Colonic mucosa (tissue), 4 donors: ENCODE data around the gene TMEM266. TPM values are rescaled to one million over a fixed set of nuclear protein-coding genes. Genes with fewer than 3 reads are reported as not detected.
"Not testable (repeated sequence)": the region's sequence is repeated elsewhere in the genome, so short reads cannot be mapped to it uniquely, and the experiment has no call there.

Source experiments
- DNase-seq: peaks from one replicate; pipeline ENCODE4 v3.0.0-alpha.2; 2020
- H3K27ac ChIP-seq: fragments of 200-600 bp; one replicate; pipeline ENCODE4 v1.8.0; 2021
- H3K27me3 ChIP-seq: fragments of 200-600 bp; one replicate; pipeline ENCODE4 v1.8.0; 2021
- H3K36me3 ChIP-seq: fragments of 200-600 bp; one replicate; pipeline ENCODE4 v1.8.0; 2021
- H3K4me1 ChIP-seq: fragments of 200-600 bp; one replicate; pipeline ENCODE4 v1.8.0; 2021; ENCODE audit warnings: mild to moderate bottlenecking
- H3K4me3 ChIP-seq: fragments of 200-600 bp; one replicate; pipeline ENCODE4 v1.8.0; 2021
- H3K9ac ChIP-seq, 2 donors: one replicate each; pipeline ENCODE4 v1.7.0; 2013; ENCODE audit warnings: control low read depth in 2 of 2, low read depth in 2 of 2, low read length in 2 of 2
- H3K9me3 ChIP-seq: fragments of 200-600 bp; one replicate; pipeline ENCODE4 v1.8.0; 2021
- CTCF ChIP-seq: fragments of 200-600 bp; IDR thresholded peaks from one replicate; pipeline ENCODE4 v1.8.0; 2022; ENCODE audit warnings: antibody characterized with exemption, mild to moderate bottlenecking
- intact Hi-C: fragments of 100-400 bp; cut with DNase I; formaldehyde crosslinking; loops from one replicate; pipeline ENCODE4 v1.14.1; 2022
- total RNA-seq, 2 donors: library from RNA; stranded (reverse); fragmentation: NEBNext Ultra II Directional in 1 of 2; extraction: Animal tissue kit (Norgen Biotek cat#: 25700) in 1 of 2; gene quantifications; one replicate each; pipeline ENCODE4 v1.2.1, GENCODE V29; 2021
- donor health status: healthy.
- donor health status: DM: no; HTN: no; CAD: no.
- donor health status: DM: no; HTN: no; CAD: no.

The TMEM266 gene
- not detected for total RNA-seq

- Histone ChIP-seq H3K4me1 (no peaks in the 10 kb centered on the region), H3K9ac (peak within 1 kb of the TSS in 1 of 2 donors; percentile 23), H3K27me3 (peaks cover 23% of the 10 kb centered on the region), H3K4me3 (peak within 1 kb of the TSS; percentile 45), H3K36me3 (no peaks in the 10 kb centered on the region), H3K27ac (no peak within 1 kb of the TSS), H3K9me3 (no peaks in the 10 kb centered on the region)
- intact Hi-C loops = no loop called here
- DNase-seq = peak; percentile 19
- no peak for TF ChIP-seq CTCF
Measured at GRCh38 chr15:76059320-76060117, at the start of gene TMEM266. Gene TMEM266 (plus strand): TSS chr15:76059985. CDS start chr15:76134264, 74,279 bp downstream.

GRCh38 chr15:76010613-76011012, 49.2 kb upstream of the TMEM266 start:
- intact Hi-C loops = no loop called here
- no peak for TF ChIP-seq CTCF
- no peak overlapping the region for H3K9ac ChIP-seq
- no peaks in the 10 kb centered on the region for H3K4me1 ChIP-seq
- H3K9me3 ChIP-seq = no peaks in the 10 kb centered on the region
- no peak overlapping the region for H3K27ac ChIP-seq
- H3K27me3 ChIP-seq = no peaks in the 10 kb centered on the region
- H3K36me3 ChIP-seq = no peaks in the 10 kb centered on the region
- DNase-seq = no peak
- no peak overlapping the region for H3K4me3 ChIP-seq

GRCh38 chr15:76011627-76012551, 47.9 kb upstream of the TMEM266 start, which contains the start of gene NRG4:
Gene NRG4 (minus strand): TSS chr15:76012424. CDS start chr15:76011230, 1,194 bp downstream.
- intact Hi-C loops = no loop called here
- no peak for TF ChIP-seq CTCF
- Histone ChIP-seq H3K4me3 (peak within 1 kb of the TSS; percentile 18), H3K9me3 (no peaks in the 10 kb centered on the region), H3K36me3 (no peaks in the 10 kb centered on the region), H3K27ac (no peak within 1 kb of the TSS), H3K9ac (no peak within 1 kb of the TSS), H3K27me3 (no peaks in the 10 kb centered on the region), H3K4me1 (no peaks in the 10 kb centered on the region)
- DNase-seq = peak; percentile 25

- H3K9ac ChIP-seq, H3K4me1 ChIP-seq, H3K36me3 ChIP-seq, H3K4me3 ChIP-seq, DNase-seq, H3K27me3 ChIP-seq, H3K9me3 ChIP-seq, H3K27ac ChIP-seq, intact Hi-C loops: not testable (repeated sequence)
Measured at GRCh38 chr15:76013470-76013869, 46.3 kb upstream of the TMEM266 start.

GRCh38 chr15:76024021-76024768, 35.6 kb upstream of the TMEM266 start:
- no peak overlapping the region for H3K4me3 ChIP-seq
- H3K9ac ChIP-seq = no peak overlapping the region
- intact Hi-C loops = no loop called here
- no peak overlapping the region for H3K27ac ChIP-seq
- DNase-seq = no peak
- H3K27me3 ChIP-seq = no peaks in the 10 kb centered on the region
- H3K9me3 ChIP-seq = peaks cover 6% of the 10 kb centered on the region
- H3K36me3 ChIP-seq = no peaks in the 10 kb centered on the region
- H3K4me1 ChIP-seq = no peaks in the 10 kb centered on the region
- no peak for TF ChIP-seq CTCF
